HG02623 (cell line): ENCODE measurements around the gene SRRT.
A peak's percentile ranks its signal among the peaks of the same experiment; 100 is the strongest.

Experiments used
- ATAC-seq: cut with Tn5 transposase; IDR thresholded peaks from one replicate; pipeline ENCODE4 v1.9.1; 2021; ENCODE audit warnings: moderate library complexity; ENCODE audit not compliant: unreplicated experiment

SRRT gene, protein sequence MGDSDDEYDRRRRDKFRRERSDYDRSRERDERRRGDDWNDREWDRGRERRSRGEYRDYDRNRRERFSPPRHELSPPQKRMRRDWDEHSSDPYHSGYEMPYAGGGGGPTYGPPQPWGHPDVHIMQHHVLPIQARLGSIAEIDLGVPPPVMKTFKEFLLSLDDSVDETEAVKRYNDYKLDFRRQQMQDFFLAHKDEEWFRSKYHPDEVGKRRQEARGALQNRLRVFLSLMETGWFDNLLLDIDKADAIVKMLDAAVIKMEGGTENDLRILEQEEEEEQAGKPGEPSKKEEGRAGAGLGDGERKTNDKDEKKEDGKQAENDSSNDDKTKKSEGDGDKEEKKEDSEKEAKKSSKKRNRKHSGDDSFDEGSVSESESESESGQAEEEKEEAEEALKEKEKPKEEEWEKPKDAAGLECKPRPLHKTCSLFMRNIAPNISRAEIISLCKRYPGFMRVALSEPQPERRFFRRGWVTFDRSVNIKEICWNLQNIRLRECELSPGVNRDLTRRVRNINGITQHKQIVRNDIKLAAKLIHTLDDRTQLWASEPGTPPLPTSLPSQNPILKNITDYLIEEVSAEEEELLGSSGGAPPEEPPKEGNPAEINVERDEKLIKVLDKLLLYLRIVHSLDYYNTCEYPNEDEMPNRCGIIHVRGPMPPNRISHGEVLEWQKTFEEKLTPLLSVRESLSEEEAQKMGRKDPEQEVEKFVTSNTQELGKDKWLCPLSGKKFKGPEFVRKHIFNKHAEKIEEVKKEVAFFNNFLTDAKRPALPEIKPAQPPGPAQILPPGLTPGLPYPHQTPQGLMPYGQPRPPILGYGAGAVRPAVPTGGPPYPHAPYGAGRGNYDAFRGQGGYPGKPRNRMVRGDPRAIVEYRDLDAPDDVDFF

DNA sequence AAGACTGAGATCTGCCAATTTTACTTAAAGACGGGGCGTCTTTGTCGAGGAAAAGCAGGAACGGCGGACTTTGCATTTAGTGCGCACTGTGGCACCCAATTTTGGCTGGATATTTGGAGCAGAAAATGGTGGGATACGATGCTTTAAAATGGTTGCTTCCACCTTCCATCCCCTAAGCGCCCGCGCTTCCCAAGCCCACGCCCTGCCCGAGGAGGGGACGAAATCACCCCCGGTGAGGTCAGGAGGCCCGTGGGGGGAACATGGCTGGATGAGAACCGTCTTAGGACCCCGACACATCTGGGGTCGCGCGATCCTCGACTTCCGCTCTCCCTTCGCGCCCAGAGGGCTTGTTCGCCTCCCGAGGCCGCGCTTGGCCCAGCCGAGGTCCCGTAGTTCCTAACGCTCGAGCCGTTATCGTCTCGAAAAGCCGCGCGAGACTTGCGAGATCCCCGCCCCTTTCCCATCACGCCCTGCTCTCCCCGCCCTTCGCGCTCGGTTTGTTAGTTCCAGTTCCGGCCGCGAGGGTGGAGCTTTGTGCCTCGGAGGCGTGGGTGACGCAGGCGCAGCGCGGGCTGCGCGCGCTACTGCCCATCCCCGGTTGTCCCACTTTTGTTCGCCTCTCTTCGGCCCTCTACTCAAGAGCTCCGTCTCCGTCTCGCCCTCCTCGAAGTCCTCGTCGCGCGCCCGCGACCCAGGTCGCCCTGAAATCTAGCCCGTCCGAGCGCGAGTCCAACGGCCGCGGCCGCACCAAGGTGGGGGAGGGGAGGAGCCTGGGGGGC lies at the start of gene SRRT:
Gene SRRT, plus strand, starts transcription at position 527 of the 779 bp plus-strand sequence. CDS start 488 bp downstream, outside the sequence.
- ATAC-seq = peak; percentile 91

DNA sequence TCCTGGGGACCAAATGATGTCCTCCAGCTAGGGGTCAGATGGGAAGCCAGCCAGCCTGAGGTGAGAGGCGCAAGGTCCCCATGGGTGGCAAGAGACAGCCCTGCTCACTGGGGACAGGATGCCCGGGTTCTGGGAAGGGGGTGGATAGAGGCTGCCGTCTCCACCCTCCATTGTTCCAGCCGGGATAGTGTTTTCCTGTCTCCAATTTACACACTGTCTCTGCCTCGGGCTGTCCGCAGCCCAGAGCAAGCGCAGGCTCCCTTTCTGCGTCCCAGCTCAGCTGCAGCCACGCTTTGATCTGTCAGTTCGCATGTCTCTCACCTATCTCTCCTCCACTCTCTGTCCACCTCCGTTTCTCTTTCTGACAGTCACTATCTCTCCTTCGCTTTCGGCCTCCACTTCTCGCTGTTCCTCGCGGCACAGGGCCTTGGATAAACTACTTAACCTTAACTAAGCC lies 49.7 kb upstream of the SRRT start:
- no peak for ATAC-seq

DNA sequence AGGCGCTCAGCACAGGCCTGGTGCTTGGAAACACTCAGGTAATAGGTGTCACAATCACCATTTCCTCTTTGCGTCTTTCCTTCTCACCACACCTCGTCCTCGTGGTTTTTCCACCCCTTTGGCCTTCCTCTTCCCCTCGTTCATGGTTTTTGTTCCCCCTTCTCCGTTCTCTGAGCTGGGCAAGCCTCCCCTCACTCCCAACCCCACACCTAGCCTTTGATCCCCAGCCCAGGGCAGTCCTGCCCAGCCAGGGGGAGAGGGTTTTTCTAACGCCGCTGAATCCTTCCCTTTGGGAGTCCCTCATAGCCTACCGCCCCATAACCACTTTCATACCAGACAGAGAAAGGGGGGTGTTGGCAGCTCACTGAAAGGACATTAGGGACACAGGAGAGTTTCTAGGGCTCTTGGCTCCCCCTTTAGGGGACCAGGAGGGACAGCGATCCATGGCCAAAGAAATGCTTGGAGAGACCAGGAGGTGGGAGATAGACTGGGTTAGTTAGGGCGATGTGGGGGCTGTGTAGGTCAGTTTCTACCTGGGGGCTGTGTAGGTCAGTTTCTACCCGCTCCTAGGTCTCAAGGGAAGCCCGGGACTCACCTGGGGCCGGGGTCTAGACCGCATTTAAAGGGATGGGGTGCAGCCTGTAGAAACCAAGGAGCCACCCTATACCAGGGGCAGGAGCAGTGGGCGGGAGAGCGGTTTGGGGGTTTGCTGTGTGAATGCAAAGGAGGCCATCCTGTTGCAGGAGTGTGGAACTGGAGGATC lies 49.0 kb upstream of the SRRT start:
- ATAC-seq = no peak

DNA sequence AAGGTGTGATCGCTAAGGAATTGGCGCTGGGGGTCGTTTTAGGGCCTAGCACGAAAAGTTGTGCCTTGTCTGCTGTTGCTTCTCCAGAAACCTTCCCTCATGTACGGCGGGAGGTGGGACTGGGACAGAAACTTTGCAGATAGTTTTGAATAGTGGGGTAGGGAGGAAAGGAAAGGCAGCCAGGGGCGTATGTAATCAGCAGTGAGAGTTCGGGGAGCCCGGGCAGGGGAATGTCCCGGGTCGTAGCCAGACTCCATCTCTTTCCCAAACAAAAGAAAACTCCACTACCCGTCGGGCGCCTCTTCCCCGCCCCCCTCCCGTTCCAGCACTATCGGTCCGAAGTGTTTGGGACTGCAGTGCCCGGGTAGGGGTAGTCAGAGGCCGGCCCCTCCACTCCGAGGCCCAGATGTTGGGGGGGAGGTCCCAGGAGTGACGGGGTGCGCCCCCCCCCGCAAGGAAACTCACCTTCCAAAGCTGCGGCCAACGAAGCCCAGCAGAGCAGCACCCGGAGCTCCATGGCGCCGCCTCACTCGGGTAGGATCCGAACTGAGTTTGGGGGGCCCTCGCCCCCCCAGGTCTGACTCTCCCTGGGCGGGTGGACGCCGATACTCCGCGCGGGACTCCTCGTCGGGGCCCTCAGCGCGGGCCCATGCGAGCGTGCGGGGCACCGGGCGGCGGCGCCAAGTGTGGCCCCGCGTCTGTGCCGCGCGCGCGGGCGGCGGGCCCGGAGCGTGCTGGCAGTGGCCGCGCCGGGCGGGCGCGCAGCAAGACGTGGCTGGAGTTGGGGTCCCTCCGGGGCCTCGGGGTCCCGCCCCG lies 48.2 kb upstream of the SRRT start:
- ATAC-seq = no peak

DNA sequence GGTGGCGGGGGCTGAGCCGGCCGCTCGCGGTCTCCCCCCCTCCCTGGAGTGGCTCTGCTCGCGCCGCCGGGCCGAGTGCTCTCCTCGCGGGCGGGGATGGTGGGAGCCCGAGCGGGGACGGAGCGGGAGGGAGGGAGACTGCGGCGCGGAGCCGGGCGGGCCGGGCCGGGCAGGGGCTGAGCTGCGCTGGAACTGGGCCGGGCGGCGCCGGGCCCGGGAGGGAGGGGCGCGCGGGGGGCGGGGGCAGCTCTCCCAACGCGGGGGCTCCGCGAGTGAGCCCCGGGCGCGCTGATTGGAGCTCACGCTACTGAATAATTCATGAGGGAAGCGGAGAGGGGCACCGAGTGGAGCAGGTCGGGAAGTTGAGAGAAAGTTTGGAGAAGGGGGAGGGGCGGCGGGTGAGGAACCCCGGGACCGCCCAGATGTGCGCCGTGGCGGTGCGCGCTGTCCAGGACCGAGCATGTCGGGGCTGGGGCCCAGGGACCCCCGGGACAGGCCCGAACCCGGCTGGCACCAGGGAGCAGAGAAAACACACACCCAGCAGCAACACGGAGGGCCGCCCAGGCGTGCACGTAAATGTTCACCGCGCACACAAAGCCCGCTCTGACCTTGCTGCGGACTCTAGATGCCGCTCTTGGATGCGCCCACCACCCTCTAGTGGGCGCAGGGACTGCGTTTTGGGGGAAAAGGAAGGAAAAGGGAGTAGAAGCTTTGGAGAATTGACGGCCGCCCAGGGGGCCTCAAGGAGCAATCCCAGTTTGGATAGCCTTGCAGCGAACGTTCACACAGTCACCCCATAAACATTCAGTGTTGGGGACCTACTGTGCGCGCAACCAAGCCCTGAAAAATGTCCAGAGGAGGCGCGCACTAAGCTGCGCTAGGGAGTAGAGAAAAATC lies 47.3 kb upstream of the SRRT start, which contains the start of gene EPHB4:
Gene EPHB4, minus strand, starts transcription at position 194 of the 897 bp plus-strand sequence. CDS start 493 bp downstream, outside the sequence.
- no peak for ATAC-seq

DNA sequence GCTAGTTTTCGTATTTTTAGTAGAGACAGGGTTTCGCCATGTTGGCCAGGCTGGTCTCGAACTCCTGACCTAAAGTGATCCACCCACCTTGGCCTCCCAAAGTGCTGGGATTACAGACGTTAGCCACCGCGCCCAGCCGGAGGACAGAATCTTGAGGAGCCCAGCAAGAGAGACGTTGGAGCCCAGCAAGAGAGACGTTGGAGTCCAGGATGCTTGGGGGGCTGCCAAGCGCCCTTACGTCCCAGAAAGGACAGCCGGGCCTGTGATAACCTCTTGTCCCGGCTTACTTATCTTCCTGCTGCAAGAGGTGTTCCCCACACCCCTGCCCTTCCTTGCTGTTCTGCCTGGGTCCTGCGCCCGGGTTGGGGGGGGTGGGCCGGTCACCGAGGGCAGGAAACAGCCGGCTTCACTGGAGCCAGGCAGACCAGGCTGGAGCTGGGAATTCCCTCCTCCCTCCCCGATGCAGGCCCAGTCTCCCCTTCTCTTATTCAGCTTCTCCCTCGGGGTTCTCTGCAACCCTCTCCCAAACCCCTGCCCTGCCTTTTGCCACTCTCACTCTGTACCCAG lies 45.7 kb upstream of the SRRT start:
- ATAC-seq = no peak

DNA sequence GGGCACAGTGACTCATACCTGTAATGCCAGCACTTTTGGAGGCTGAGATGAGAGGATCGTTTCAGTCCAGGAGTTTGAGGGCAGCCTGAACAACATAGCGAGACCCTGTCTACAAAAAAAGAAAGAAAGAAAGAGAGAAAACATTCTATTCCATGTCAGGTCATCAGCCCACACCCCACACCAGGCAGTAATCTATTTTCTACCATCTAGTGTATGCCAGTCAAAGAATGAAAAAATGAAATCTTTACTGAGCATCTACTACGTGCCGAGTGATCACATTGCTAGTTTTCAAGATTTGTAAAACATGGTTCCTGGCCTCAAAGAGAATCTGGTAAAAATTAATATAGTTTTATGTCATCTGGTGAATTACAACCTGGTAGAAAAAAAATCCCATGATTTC lies 44.5 kb upstream of the SRRT start:
- no peak for ATAC-seq

DNA sequence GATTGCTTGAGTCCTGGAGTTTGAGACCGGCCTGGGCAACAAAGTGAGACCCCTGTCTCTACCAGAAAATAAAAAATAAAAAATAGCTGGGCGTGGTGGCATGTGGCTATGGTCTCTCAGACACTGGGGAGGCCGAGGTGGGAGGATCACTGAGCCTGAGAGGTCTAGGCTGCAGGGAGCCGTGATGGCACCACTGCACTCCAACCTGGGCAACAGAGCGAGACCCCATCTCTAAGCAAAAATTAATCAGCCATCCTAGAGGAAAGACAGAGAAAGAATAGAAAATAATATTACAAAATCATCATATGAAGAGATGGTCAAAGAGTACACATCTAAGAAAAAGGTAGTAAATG lies 42.6 kb upstream of the SRRT start:
- ATAC-seq = no peak

DNA sequence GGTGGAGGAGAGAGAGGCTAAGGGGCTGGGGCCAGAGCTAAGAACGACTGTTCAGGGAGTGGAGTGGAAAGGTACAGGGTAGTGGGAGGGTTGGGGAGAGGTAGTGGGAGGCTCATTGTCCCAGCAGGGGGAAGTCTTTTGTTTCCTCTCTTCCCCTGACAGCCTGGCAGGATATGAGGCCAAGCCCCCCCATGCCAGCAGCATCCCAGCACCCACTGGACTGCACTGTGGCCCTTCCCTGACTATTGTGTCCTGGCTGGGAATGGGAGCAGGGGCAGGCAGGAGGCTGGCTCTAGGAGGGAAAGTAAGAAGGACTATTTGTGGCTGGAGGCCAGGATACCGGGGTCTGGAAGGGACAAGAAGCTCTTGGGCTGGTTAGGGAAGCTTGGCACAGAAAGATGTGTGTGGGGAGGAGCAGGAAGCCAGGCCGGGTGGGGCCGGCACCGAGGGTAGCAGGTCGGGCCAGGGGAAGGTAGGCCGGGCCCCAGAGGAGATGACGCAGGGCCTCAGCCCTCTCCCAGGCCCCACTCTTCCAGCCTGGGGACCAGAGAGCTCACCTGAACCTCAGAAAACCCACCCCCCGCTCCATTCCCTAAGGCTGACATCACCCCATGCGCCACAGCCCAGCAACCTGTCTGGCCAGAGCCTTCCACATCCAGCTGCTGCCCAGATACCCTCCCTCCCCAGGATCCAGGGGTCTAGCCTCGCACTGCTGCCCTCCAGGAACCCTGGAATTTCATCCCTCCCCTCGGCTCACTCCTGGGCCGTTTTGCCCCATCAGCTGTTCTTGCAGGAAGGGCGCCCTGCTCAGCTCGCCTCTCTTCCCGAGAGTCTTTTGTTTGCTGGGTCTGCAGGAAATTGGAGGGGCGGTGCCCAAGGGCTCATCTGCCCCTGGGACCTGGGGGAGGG lies 38.7 kb upstream of the SRRT start:
- ATAC-seq = no peak

DNA sequence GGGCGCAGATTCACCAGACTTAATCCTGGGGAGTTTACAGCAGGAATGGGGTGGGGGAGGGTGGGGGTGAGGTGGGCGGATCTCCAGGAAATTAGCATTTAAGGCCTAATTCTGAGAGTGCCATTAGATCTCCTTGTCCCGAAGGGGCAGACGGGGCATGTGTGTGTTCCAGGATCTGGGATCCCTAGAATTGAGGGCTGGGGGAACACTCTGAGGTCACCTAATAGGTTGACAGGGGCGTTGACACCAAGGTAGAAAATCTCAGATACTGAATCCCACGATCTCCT lies 38.1 kb upstream of the SRRT start:
- ATAC-seq = no peak

DNA sequence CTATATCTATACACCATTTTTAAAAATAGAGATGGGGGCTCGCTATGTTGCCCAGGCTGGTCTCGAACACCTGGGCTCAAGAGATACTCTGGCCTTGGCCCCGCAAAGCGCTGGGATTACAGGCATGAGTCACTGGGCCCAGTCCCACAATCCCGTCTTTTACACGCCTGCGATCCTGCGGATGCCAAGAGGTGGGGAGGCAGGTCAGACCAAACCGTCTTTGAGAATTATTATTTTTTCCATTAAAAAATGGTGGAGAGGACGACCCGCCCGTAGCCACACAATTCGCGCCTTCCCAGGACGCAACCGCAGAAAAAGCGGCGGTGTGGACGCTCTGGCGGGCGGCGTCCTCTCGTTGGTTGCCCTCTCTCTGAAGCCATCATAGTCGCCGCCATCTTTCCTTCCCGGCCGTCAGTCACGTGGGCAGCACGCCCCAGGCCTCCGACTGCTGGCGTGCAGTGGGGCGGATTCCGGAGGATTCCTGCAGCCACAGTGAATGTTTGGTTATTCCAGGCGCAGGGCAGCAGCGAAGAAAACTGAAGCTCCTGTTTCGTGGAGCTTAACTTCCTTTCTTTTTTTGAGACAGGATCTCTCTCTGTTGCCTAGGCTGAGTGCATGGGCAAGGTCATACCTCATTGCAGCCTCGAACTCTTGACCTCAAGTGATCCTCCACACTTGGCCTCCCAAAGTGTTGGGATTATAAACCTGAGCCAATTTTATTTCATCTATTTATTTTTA lies 37.6 kb upstream of the SRRT start:
- ATAC-seq = peak; percentile 79

DNA sequence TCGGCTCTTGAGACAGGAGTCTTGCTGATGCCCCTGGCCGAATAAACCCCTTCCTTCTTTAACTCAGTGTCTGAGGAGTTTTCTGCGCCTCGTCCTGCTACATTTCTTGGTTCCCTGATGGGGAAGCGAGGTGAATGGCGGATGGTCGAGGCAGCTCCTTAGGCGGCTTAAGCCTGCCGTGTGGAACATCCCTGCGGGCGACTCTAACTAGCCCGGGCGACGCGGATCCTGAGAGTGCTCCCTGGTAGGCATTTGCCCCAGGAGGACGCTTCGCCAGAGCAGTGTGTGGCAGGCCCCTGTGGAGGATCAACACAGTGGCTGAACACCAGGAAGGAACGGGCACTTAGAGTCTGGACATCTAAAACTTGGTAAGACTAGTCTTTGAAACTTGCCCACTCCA lies 35.5 kb upstream of the SRRT start:
- ATAC-seq = no peak

DNA sequence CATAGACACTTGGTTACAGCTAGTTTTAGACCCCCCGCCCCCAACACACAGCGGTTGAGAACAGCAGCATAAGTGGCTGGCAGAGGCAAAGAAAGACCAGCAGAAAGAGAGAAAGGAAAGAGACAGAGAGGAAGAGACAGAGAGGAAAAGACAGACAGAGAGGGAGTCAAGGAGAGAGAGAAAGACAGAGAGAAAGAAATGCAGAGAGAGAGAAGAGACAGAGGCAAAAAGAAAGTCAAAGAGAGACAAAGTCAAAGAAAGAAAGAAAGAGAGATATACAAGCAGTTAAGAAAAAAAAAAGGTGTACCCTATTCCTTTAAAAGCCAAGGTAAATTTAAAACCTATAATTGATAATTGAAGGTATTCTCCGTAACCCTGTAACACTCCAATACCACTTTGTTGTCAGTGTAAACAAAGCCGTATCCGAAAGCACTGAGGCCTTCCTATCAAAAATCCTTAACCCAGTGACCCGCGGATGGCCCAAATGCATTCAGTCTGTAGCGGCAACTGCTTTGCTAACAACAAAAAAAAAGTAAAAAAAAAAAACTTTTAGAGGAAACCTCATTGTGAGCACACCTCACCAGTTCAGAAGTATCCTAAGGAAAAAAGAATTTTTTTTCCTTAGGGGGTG lies 34.3 kb upstream of the SRRT start:
- ATAC-seq = no peak

DNA sequence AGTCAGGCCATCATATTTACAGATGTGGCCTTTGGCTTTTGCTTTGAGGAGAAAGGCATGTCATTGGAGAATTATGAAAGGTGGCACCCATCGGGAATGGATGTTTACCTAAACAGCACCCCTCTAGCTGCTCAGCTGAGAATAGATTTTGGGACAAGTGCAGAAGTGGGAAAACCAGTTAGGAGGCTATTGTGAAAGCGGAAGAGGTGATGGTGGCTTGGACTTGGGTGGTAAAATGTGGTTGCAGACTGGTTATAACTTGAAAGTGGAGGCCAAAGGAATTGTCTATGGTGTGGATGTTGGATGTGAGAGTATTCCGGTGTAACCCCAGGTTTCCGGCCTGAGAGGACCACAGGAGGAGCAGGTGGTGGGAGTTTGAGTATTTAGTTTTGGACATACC lies 27.5 kb upstream of the SRRT start:
- no peak for ATAC-seq

DNA sequence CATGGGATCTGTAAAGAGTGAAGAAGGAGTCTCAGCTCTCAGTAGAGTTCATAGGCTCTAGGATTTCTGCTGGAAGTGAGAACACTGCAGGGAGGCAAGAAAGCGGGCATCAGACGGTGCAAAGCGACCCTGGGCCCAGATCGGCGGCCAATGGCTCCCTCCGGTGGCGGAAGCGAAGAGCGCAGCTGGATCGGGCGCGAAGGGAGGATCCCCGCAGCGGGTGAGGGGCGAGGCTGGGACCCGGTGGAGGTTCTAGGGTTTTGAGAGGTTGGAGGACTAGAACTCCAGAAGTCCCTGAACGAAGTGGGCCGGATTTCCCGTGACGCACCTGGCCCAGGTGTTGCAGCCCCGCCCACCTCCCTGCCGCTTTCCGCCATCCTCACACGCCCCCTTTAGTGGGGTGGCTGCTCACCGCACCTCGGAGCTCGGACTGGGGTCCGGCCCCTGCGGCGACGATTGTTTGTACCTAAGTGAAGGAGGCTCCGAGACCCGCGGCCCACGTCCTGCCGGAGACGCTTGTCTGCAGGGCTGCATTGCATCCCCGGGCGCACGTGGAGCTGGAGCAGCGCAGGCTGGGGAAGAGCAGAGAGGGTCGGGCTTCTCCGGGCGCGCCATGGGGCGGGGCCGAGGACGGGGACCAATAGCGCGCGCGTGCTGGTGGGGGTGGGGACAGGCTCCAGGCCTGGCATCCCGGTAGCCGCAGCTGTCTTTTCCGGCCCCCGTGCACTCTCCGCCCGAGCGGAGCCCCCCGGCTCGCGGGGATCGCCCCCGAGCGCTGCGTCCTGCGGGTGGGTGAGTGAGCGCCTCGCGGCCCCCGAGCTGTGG lies 22.6 kb upstream of the SRRT start, which contains the start of gene SLC12A9:
Gene SLC12A9, plus strand, starts transcription at position 666 of the 825 bp plus-strand sequence. CDS start 1,485 bp downstream, outside the sequence.
- ATAC-seq = peak; percentile 96
